Activated CD4-positive, alpha-beta memory T cell treated with anti-CD3 and anti-CD28 coated beads for 36 hours (primary cell): Measurements from ENCODE around the gene OTOP2. TPM values are rescaled to one million over a fixed set of nuclear protein-coding genes. Genes with fewer than 3 reads are reported as not detected.

Experiments
- CTCF ChIA-PET: fragments of 350-600 bp; sonication (Branson Sonifier 250); formaldehyde crosslinking; loops from one replicate; lab custom pipeline; 2021; ENCODE audit warnings: antibody characterized with exemption, inconsistent platforms; lab: Charles Lee
- POLR2A ChIA-PET: fragments of 350-600 bp; sonication (Branson Sonifier 250); formaldehyde crosslinking; loops from one replicate; lab custom pipeline; 2021; ENCODE audit warnings: antibody characterized with exemption; lab: Charles Lee
- DNase-seq: peaks from one replicate; pipeline ENCODE4 v3.0.0-alpha.2; 2020
- H3K27ac Mint-ChIP-seq: one replicate; pipeline ENCODE4 v1.8.0; 2021; ENCODE audit warnings: mixed read lengths
- H3K27me3 Mint-ChIP-seq: one replicate; pipeline ENCODE4 v1.8.0; 2021; ENCODE audit warnings: mixed read lengths
- H3K36me3 Mint-ChIP-seq: one replicate; pipeline ENCODE4 v1.8.0; 2021; ENCODE audit warnings: mixed read lengths
- H3K4me1 Mint-ChIP-seq: one replicate; pipeline ENCODE4 v1.8.0; 2021; ENCODE audit warnings: low read depth, mixed read lengths
- H3K4me3 Mint-ChIP-seq: one replicate; pipeline ENCODE4 v1.8.0; 2021; ENCODE audit warnings: mild to moderate bottlenecking, mixed read lengths
- H3K9me3 Mint-ChIP-seq: one replicate; pipeline ENCODE4 v1.8.0; 2021; ENCODE audit warnings: mixed read lengths
- intact Hi-C: fragments of 100-400 bp; cut with micrococcal nuclease; formaldehyde crosslinking; loops from one replicate; pipeline ENCODE4 v1.15.1; 2023
- total RNA-seq, 2 experiments: library from RNA; stranded (reverse); gene quantifications; one replicate each; pipeline ENCODE4 v1.2.3, GENCODE V29; 2021

Gene OTOP2
- total RNA-seq, 2 experiments from 2014 or later = not detected

DNA sequence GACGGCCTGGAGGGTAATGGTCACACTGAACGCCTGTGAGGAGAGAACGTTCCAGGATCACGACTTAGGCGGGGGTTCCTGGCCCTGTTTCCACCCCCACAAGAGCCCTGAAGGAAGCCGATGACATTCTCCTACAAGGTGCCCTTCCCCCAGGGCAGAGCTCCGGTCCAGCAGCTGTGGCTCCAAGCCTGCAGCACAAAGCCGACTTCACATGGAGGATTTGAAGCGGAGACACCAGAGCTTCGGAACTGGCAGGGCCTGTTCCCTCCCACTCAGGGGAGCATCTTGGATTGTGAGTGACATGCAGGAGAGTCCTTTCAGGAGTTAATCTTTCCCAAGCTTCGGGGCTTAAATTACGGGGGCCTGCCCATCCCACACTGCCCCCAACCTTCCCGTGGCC, 35.6 kb upstream of the OTOP2 start:
- no peaks in the 10 kb centered on the region for H3K4me1 Mint-ChIP-seq
- POLR2A ChIA-PET = no interaction called here
- no peaks in the 10 kb centered on the region for H3K36me3 Mint-ChIP-seq
- intact Hi-C loops = no loop called here
- no peak for DNase-seq
- peaks cover 25% of the 10 kb centered on the region for H3K27me3 Mint-ChIP-seq
- no peaks in the 10 kb centered on the region for H3K9me3 Mint-ChIP-seq
- H3K27ac Mint-ChIP-seq = no peak overlapping the region
- CTCF ChIA-PET = no interaction called here
- no peak overlapping the region for H3K4me3 Mint-ChIP-seq

DNA sequence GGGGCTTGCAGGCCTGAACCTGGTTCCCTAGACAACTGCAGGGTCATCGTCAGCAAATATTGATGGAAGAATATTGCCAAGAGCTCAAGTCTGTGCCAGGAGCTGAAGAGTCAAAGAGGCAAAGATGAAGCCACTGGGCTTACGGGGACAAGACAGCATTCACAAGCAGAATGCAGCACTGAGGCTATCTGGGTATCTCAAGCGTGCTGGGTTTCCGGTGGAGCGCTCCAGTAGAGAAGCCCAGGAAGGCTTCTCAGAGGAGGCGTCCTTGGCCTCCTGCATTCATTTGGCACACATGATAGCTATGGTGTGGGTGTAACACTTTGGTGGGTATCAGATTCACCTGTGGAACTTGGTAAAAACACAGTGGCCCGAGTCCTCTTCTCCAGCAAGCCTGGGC, 33.5 kb upstream of the OTOP2 start:
- CTCF ChIA-PET = no interaction called here
- no peak overlapping the region for H3K27ac Mint-ChIP-seq

DNA sequence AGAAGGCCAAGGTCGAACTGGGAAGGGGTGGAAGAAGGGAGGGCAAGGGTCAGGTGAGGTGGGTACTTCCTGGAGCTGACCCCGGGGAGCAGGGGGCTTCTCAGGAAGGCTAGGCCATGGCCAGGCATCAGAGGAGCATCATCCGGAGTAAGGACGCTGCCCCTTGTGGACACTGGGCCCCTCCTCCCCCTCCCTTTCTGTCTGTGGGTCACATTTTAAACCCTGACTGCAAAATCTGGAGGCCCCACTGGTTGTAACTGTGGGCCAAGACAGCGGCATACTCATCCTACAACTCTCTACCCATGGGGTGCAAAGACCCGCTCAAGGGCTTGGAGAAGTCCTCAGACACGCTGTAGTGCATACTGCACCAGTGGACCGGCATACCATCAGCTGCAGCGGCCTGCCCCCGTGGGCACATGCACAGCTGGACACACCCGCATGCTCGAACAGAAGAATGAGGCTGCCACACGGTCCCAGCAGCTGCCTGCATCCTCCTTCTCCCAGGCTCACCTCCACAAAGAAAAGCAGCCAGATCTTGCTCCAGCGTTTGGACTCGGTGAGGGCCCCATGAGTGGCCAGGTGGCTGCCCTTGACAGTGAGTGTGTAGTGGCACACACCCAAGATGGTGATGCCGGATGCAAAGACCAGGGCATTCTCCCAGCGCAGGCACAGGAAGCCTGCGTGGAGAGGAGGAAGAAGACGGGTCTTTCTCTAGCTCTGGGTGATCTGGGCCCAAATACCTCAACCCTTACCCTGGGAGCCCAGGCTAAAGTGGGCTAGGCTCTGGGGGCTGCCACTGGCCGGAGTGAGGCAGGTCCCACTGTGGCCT, 31.8 kb upstream of the OTOP2 start:
- H3K4me3 Mint-ChIP-seq = no peak overlapping the region
- H3K27ac Mint-ChIP-seq = no peak overlapping the region
- H3K27me3 Mint-ChIP-seq = peaks cover 33% of the 10 kb centered on the region
- no peak for DNase-seq
- H3K9me3 Mint-ChIP-seq = no peaks in the 10 kb centered on the region
- H3K4me1 Mint-ChIP-seq = peaks cover 2% of the 10 kb centered on the region
- H3K36me3 Mint-ChIP-seq = no peaks in the 10 kb centered on the region
- intact Hi-C loops = no loop called here
- CTCF ChIA-PET = no interaction called here
- POLR2A ChIA-PET = no interaction called here

More for the DNA sequence above, 33.5 kb upstream of the OTOP2 start:
- Mint-ChIP-seq H3K9me3 (no peaks in the 10 kb centered on the region), H3K36me3 (no peaks in the 10 kb centered on the region), H3K27me3 (peaks cover 31% of the 10 kb centered on the region), H3K4me1 (peaks cover 2% of the 10 kb centered on the region), H3K4me3 (no peak overlapping the region)
- POLR2A ChIA-PET = no interaction called here
- DNase-seq = no peak
- intact Hi-C loops = no loop called here

DNA sequence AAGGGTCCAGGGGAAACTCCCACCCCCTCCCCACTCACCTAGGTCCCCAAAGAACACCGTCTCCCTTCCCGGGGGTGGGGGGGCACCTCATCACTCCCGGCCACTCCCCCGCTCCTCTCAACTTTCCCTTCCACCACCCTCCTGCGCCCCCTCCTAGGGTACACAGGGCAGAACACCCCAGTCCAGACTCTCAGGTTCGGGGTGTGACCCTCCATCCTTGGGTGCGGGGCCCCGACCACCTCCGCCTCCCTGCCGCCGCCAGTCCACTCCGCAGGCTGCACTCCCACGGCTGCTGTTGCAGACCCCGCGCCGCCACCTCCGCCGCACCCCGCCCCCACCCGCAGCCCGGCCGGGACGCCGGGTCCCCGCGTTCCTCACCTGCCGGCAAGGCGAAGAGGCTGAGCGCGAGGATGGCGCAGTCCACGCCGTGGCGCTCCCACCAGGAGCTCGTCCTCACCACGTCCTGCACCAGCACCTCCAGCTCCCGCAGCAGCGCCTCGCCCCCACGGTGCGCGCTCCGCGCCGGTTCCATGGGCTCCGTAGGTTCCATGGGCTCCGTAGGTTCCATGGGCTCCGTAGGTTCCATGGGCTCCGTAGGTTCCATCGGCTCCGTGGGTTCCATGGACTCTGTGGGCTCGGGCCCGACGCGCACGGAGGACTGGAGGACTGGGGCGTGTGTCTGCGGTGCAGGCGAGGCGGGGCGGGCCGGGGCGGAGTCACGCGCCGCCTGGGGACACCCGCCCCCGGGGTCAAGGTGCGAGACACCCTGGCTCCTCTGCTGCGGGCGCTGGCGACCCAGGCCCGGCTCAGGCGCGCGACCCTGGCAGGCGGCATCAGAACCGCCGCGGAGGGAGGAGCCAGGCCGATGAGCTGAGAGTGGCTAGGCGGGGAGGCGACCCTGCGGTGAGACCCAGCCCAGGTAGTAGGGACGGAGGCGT, 30.8 kb upstream of the OTOP2 start, which contains the start of gene FADS6:
FADS6 (minus strand) TSS at position 660 of the 938 bp plus-strand sequence; CDS start at position 622, 38 bp downstream.
- ChIA-PET CTCF (interaction anchor here (1.5 kb wide), 1 partner anchor 65 kb away, joined by 3 read pairs; no protein-coding TSS in a partner anchor), POLR2A (no interaction called here)
- H3K27ac Mint-ChIP-seq = no peak within 1 kb of the TSS
- DNase-seq = no peak
- peaks cover 33% of the 10 kb centered on the region for H3K27me3 Mint-ChIP-seq
- intact Hi-C loops = no loop called here
- no peaks in the 10 kb centered on the region for H3K9me3 Mint-ChIP-seq
- H3K4me1 Mint-ChIP-seq = peaks cover 2% of the 10 kb centered on the region
- no peaks in the 10 kb centered on the region for H3K36me3 Mint-ChIP-seq
- H3K4me3 Mint-ChIP-seq = no peak within 1 kb of the TSS

DNA sequence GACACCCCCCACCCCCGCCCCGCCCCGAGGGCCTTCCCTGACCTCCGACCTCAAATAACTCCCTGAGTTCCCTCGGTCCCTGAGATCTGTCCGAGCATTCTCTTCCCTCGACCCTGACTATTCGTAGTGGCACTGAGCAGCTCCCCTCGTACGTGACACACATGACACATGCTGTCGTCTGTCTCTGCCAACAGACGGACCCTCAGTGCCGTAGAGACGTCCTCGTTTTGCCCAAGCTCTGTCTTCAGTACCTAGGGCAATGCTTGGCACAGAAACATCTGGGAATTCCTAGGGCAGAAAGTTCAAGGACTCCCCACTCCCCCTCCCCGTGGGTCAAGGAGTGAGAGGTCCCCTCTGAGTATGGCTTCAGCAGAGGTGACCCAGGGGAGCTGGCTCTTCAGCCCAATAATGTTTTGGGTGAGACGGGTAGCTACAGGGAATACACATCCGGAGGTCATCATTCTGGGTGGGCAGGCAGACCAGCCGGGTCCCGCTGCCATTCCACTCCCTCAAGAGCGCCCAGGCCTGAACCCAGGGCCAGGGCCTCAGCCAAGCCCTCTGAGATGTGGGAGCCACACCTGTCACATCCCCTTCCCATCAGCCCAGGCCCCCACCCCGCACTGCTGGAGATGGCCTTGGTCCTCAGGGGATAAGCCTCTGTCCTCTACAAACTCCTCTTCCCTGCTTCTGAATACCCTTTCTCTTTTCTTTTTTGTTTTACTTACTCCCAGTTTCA, 30.0 kb upstream of the OTOP2 start:
- ChIA-PET CTCF (interaction anchor here (1.5 kb wide), 1 partner anchor 64 kb away, joined by 3 read pairs; no protein-coding TSS in a partner anchor), POLR2A (no interaction called here)
- Mint-ChIP-seq H3K27me3 (peaks cover 33% of the 10 kb centered on the region), H3K27ac (no peak overlapping the region), H3K4me1 (peaks cover 2% of the 10 kb centered on the region), H3K36me3 (no peaks in the 10 kb centered on the region), H3K9me3 (no peaks in the 10 kb centered on the region), H3K4me3 (no peak overlapping the region)
- intact Hi-C loops = no loop called here
- no peak for DNase-seq

DNA sequence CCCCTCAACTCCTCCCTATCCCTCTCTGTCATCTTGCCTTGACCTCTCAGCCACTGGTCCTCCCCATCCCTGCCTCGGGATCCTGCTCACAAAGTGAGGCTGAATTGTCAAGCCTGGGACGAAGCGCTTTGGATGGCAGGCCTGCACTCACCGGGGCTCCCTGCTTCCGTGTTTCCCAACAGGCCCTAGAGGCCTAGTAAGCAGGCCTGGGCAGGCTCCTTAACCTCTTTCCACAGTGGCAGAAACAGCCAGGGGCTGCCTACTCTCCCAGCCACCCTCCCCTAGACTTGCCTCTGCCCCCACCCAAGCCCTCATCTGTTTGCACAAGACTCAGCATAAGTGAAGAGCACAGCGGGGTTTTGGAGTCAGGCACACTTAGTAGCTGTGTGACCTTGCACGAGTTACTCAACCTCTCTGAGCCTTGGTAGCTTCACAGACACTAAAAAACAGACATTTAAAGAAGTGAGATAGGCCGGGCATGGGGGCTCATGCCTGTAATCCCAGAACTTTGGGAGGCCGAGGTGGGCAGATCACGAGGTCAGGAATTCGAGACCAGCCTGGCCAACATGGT, 25.6 kb upstream of the OTOP2 start:
- POLR2A ChIA-PET = no interaction called here
- intact Hi-C loops = no loop called here
- H3K9me3 Mint-ChIP-seq = no peaks in the 10 kb centered on the region
- no peak for DNase-seq
- H3K27me3 Mint-ChIP-seq = peaks cover 21% of the 10 kb centered on the region
- H3K4me1 Mint-ChIP-seq = peaks cover 2% of the 10 kb centered on the region
- no peaks in the 10 kb centered on the region for H3K36me3 Mint-ChIP-seq
- no peak overlapping the region for H3K27ac Mint-ChIP-seq
- CTCF ChIA-PET = no interaction called here
- H3K4me3 Mint-ChIP-seq = no peak overlapping the region

DNA sequence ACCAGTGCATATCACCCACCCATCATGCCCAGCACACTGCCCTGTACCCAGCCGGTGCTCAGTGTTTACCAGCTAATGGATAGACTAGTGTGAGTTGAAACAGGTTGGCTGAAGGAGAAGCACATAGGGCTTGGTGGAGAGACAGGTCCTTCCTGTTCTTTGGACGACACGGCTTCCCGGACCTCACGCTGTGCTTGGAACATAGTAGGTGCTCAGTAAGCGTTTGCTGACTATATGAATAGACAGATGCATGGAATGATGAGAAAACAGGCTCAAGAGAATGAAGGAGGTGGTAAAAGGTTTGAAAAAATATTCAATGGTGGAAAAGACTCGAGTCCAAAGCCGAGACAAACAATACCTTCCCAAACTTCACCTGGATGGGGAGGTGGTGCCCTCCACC, 23.9 kb upstream of the OTOP2 start:
- intact Hi-C loops = no loop called here
- Mint-ChIP-seq H3K27ac (no peak overlapping the region), H3K27me3 (peaks cover 8% of the 10 kb centered on the region), H3K4me1 (no peaks in the 10 kb centered on the region), H3K9me3 (no peaks in the 10 kb centered on the region), H3K4me3 (no peak overlapping the region), H3K36me3 (no peaks in the 10 kb centered on the region)
- ChIA-PET POLR2A (no interaction called here), CTCF (no interaction called here)
- DNase-seq = no peak

DNA sequence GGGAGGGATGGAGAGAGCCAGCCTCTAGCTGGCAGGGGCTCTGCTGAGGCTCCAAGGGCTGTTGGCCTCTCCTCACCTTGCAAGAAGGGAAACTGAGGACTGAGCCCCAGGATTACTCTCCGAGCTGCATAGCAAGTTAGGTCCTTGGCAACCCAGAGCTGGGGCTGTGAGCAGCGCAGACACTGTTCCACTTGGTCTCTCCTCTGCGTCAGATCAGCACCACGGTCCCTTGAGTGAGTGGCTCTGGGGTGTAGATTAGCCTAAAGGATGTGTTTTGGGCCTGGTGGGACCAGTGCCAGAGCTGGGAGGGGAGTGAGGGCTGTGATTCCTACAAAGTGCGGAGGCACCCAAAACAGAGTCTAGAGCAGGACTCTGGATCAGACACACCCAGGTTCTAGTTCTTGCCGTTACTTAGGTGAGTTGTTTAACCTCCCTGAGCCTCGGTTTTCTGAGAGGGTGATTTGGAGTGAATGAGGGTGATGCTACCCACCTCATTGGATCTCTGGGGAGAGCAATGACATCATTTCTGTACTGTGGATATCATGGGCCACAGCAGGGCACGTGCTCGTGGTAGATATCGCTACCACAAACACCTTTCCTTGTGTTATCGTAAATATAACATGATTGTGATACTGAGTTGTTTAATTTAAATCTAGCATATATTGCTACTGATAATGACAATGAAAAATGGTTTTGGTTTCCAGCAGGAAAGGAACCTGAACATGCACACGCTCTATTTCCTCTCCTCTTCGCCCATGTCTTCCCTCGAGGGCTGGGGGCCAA, 22.5 kb upstream of the OTOP2 start:
- intact Hi-C loops = no loop called here
- Mint-ChIP-seq H3K4me1 (peaks cover 3% of the 10 kb centered on the region), H3K27ac (no peak overlapping the region), H3K27me3 (peaks cover 4% of the 10 kb centered on the region), H3K4me3 (no peak overlapping the region), H3K36me3 (no peaks in the 10 kb centered on the region), H3K9me3 (no peaks in the 10 kb centered on the region)
- POLR2A ChIA-PET = no interaction called here
- CTCF ChIA-PET = no interaction called here
- no peak for DNase-seq

DNA sequence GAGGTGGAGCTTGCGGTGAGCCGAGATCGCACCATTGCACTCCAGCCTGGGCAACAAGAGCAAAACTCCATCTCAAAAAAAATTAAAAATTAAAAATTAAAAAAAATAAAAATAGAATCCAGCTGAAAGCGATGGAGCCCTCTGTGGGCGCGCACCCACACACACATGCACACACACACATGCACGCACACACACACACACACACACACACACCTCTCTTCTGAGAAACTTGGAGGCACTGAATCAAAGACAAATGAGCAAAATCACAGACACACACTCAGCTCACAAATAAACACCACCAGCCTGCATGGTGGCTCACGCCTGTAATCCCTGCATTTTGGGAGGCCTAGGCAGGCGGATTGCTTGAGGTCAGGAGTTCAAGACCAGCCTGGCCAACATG, 21.0 kb upstream of the OTOP2 start:
- ChIA-PET POLR2A (no interaction called here), CTCF (interaction anchor here (0.6 to 0.8 kb wide), 2 partner anchors 55 to 188 kb away, joined by 3 to 4 read pairs; no protein-coding TSS in a partner anchor)
- H3K4me3 Mint-ChIP-seq = no peak overlapping the region
- H3K36me3 Mint-ChIP-seq = no peaks in the 10 kb centered on the region
- no peaks in the 10 kb centered on the region for H3K9me3 Mint-ChIP-seq
- DNase-seq = no peak
- peaks cover 3% of the 10 kb centered on the region for H3K4me1 Mint-ChIP-seq
- peaks cover 4% of the 10 kb centered on the region for H3K27me3 Mint-ChIP-seq
- intact Hi-C loops = no loop called here
- no peak overlapping the region for H3K27ac Mint-ChIP-seq

DNA sequence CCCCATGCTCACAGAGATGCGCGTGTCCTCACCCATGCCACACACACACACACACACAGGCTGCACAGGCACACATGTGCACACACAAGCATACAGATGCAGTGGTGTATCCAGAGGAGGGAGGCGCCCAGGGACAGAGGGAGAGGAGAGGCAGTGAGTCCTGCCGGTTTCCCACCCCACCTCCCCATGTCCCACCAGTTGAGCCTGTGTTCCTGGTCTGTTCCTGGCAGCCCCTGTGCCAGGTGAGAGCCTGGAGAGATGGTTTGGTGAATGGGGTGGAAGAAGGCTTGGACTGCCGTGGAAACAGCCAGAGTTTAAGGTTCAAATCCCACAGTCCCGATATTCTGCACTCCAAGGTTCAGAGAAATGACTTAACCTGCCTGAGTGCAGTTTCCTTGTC, 20.4 kb upstream of the OTOP2 start:
- DNase-seq = no peak
- no peaks in the 10 kb centered on the region for H3K36me3 Mint-ChIP-seq
- H3K27ac Mint-ChIP-seq = no peak overlapping the region
- no peak overlapping the region for H3K4me3 Mint-ChIP-seq
- ChIA-PET CTCF (no interaction called here), POLR2A (no interaction called here)
- peaks cover 3% of the 10 kb centered on the region for H3K4me1 Mint-ChIP-seq
- intact Hi-C loops = no loop called here
- H3K9me3 Mint-ChIP-seq = no peaks in the 10 kb centered on the region
- peaks cover 4% of the 10 kb centered on the region for H3K27me3 Mint-ChIP-seq
